ENCODE data around the gene TIGD4.

The TIGD4 gene

GRCh38 chr4:152779513-152780266 lies at the start of gene TIGD4, which contains the start of gene ARFIP1:
TIGD4 (minus strand) TSS chr4:152779730; CDS start chr4:152771004, 8,726 bp downstream.
ARFIP1 (plus strand) TSS chr4:152779954; CDS start chr4:152829634, 49,680 bp downstream.
- peak; percentile 39 for DNase-seq

- no peak for DNase-seq
Measured at GRCh38 chr4:152828122-152828521, 48.6 kb upstream of the TIGD4 start.

GRCh38 chr4:152825336-152825735 lies 45.8 kb upstream of the TIGD4 start:
- no peak for DNase-seq

- DNase-seq = no peak
Measured at GRCh38 chr4:152824561-152824960, 45.0 kb upstream of the TIGD4 start.

GRCh38 chr4:152822323-152822722 lies 42.8 kb upstream of the TIGD4 start:
- no peak for DNase-seq

- DNase-seq = no peak
Measured at GRCh38 chr4:152820073-152820472, 40.5 kb upstream of the TIGD4 start.

- no peak for DNase-seq
Measured at GRCh38 chr4:152819026-152819645, 39.6 kb upstream of the TIGD4 start.

- no peak for DNase-seq
Measured at GRCh38 chr4:152817331-152817730, 37.8 kb upstream of the TIGD4 start.

GRCh38 chr4:152815078-152815477 lies 35.5 kb upstream of the TIGD4 start:
- DNase-seq = no peak

- DNase-seq = no peak
Measured at GRCh38 chr4:152810715-152811287, 31.3 kb upstream of the TIGD4 start.

- no peak for DNase-seq
Measured at GRCh38 chr4:152808670-152809069, 29.1 kb upstream of the TIGD4 start.

GRCh38 chr4:152807294-152807829 lies 27.8 kb upstream of the TIGD4 start:
- DNase-seq = no peak

GRCh38 chr4:152806501-152807125 lies 27.1 kb upstream of the TIGD4 start:
- DNase-seq = no peak

GRCh38 chr4:152805818-152806217 lies 26.3 kb upstream of the TIGD4 start:
- no peak for DNase-seq

- DNase-seq = no peak
Measured at GRCh38 chr4:152805071-152805650, 25.6 kb upstream of the TIGD4 start.

- no peak for DNase-seq
Measured at GRCh38 chr4:152803541-152803940, 24.0 kb upstream of the TIGD4 start.

- no peak for DNase-seq
Measured at GRCh38 chr4:152795891-152796290, 16.4 kb upstream of the TIGD4 start.

GRCh38 chr4:152786627-152787026 lies 7.1 kb upstream of the TIGD4 start:
- no peak for DNase-seq

GRCh38 chr4:152785639-152786615 lies 6.4 kb upstream of the TIGD4 start:
- DNase-seq = no peak

GRCh38 chr4:152784490-152785350 lies 5.2 kb upstream of the TIGD4 start:
- DNase-seq = no peak

Data from SIG-M5 (cell line).